Measurements from ENCODE around the gene MEST.

MEST gene

GRCh38 chr7:130483031-130483430 is 8.9 kb upstream of the MEST start:
- H3K4me3 ChIP-seq (ENCODE audit: low read depth in 1 of 2, low read length in 2 of 2): no peak overlapping the region
- no peak overlapping the region for H3K27ac ChIP-seq (ENCODE audit: low read depth, low read length)
- no peaks in the 10 kb centered on the region for H3K9me3 ChIP-seq (ENCODE audit: control insufficient read depth in 1 of 2, low read length in 2 of 2)
- no peak overlapping the region for H3K9ac ChIP-seq (ENCODE audit: low read depth in 1 of 2, low read length in 2 of 2)
- H3K4me1 ChIP-seq (ENCODE audit: control insufficient read depth in 1 of 2, insufficient read depth in 2 of 2, low read length in 2 of 2): peaks cover 10 to 13% of the 10 kb centered on the region in 2 donors
- H3K36me3 ChIP-seq (ENCODE audit: control insufficient read depth in 1 of 2, insufficient read depth in 2 of 2, low read length in 2 of 2): no peaks in the 10 kb centered on the region
- no peaks in the 10 kb centered on the region for H3K27me3 ChIP-seq (ENCODE audit: control insufficient read depth in 1 of 2, insufficient read depth in 2 of 2, low read length in 2 of 2)

- Histone ChIP-seq H3K9me3 (ENCODE audit: control insufficient read depth in 1 of 2, low read length in 2 of 2) (no peaks in the 10 kb centered on the region), H3K9ac (ENCODE audit: low read depth in 1 of 2, low read length in 2 of 2) (peak overlapping the region; percentile 59 to 71), H3K4me3 (ENCODE audit: low read depth in 1 of 2, low read length in 2 of 2) (peak overlapping the region; percentile 77 to 88), H3K36me3 (ENCODE audit: control insufficient read depth in 1 of 2, insufficient read depth in 2 of 2, low read length in 2 of 2) (no peaks in the 10 kb centered on the region), H3K27ac (ENCODE audit: low read depth, low read length) (no peak overlapping the region), H3K27me3 (ENCODE audit: control insufficient read depth in 1 of 2, insufficient read depth in 2 of 2, low read length in 2 of 2) (no peaks in the 10 kb centered on the region), H3K4me1 (ENCODE audit: control insufficient read depth in 1 of 2, insufficient read depth in 2 of 2, low read length in 2 of 2) (peaks cover 13 to 18% of the 10 kb centered on the region in 2 donors)
These were observed 6.2 kb upstream of the MEST start for GRCh38 chr7:130485734-130486113.

GRCh38 chr7:130486114-130486953 is 5.6 kb upstream of the MEST start:
- H3K27me3 ChIP-seq (ENCODE audit: control insufficient read depth in 1 of 2, insufficient read depth in 2 of 2, low read length in 2 of 2): no peaks in the 10 kb centered on the region
- H3K9me3 ChIP-seq (ENCODE audit: control insufficient read depth in 1 of 2, low read length in 2 of 2): no peaks in the 10 kb centered on the region
- peak overlapping the region; percentile 59 to 71 for H3K9ac ChIP-seq (ENCODE audit: low read depth in 1 of 2, low read length in 2 of 2)
- no peaks in the 10 kb centered on the region for H3K36me3 ChIP-seq (ENCODE audit: control insufficient read depth in 1 of 2, insufficient read depth in 2 of 2, low read length in 2 of 2)
- H3K27ac ChIP-seq (ENCODE audit: low read depth, low read length): peak overlapping the region; percentile 58
- peaks cover 17 to 18% of the 10 kb centered on the region in 2 donors for H3K4me1 ChIP-seq (ENCODE audit: control insufficient read depth in 1 of 2, insufficient read depth in 2 of 2, low read length in 2 of 2)
- H3K4me3 ChIP-seq (ENCODE audit: low read depth in 1 of 2, low read length in 2 of 2): peak overlapping the region; percentile 77 to 88

- peak overlapping the region; percentile 77 to 88 for H3K4me3 ChIP-seq (ENCODE audit: low read depth in 1 of 2, low read length in 2 of 2)
- no peaks in the 10 kb centered on the region for H3K36me3 ChIP-seq (ENCODE audit: control insufficient read depth in 1 of 2, insufficient read depth in 2 of 2, low read length in 2 of 2)
- peak overlapping the region; percentile 59 to 71 for H3K9ac ChIP-seq (ENCODE audit: low read depth in 1 of 2, low read length in 2 of 2)
- H3K9me3 ChIP-seq (ENCODE audit: control insufficient read depth in 1 of 2, low read length in 2 of 2): no peaks in the 10 kb centered on the region
- H3K4me1 ChIP-seq (ENCODE audit: control insufficient read depth in 1 of 2, insufficient read depth in 2 of 2, low read length in 2 of 2): peaks cover 18 to 22% of the 10 kb centered on the region in 2 donors
- H3K27ac ChIP-seq (ENCODE audit: low read depth, low read length): peak overlapping the region; percentile 58
- H3K27me3 ChIP-seq (ENCODE audit: control insufficient read depth in 1 of 2, insufficient read depth in 2 of 2, low read length in 2 of 2): no peaks in the 10 kb centered on the region
These were observed 4.9 kb upstream of the MEST start for GRCh38 chr7:130486954-130487436.

- Histone ChIP-seq H3K9ac (ENCODE audit: low read depth in 1 of 2, low read length in 2 of 2) (no peak overlapping the region), H3K4me1 (ENCODE audit: control insufficient read depth in 1 of 2, insufficient read depth in 2 of 2, low read length in 2 of 2) (peaks cover 18 to 22% of the 10 kb centered on the region in 2 donors), H3K27ac (ENCODE audit: low read depth, low read length) (no peak overlapping the region), H3K9me3 (ENCODE audit: control insufficient read depth in 1 of 2, low read length in 2 of 2) (no peaks in the 10 kb centered on the region), H3K36me3 (ENCODE audit: control insufficient read depth in 1 of 2, insufficient read depth in 2 of 2, low read length in 2 of 2) (no peaks in the 10 kb centered on the region), H3K4me3 (ENCODE audit: low read depth in 1 of 2, low read length in 2 of 2) (no peak overlapping the region), H3K27me3 (ENCODE audit: control insufficient read depth in 1 of 2, insufficient read depth in 2 of 2, low read length in 2 of 2) (peaks cover 0 to 4% of the 10 kb centered on the region in 2 donors)
These were observed 3.3 kb upstream of the MEST start for GRCh38 chr7:130488392-130489139.

- Histone ChIP-seq H3K9me3 (ENCODE audit: control insufficient read depth in 1 of 2, low read length in 2 of 2) (no peaks in the 10 kb centered on the region), H3K36me3 (ENCODE audit: control insufficient read depth in 1 of 2, insufficient read depth in 2 of 2, low read length in 2 of 2) (no peaks in the 10 kb centered on the region), H3K9ac (ENCODE audit: low read depth in 1 of 2, low read length in 2 of 2) (no peak overlapping the region), H3K4me3 (ENCODE audit: low read depth in 1 of 2, low read length in 2 of 2) (no peak overlapping the region), H3K27me3 (ENCODE audit: control insufficient read depth in 1 of 2, insufficient read depth in 2 of 2, low read length in 2 of 2) (peaks cover 0 to 4% of the 10 kb centered on the region in 2 donors), H3K4me1 (ENCODE audit: control insufficient read depth in 1 of 2, insufficient read depth in 2 of 2, low read length in 2 of 2) (peaks cover 18 to 22% of the 10 kb centered on the region in 2 donors), H3K27ac (ENCODE audit: low read depth, low read length) (no peak overlapping the region)
These were observed 2.5 kb upstream of the MEST start for GRCh38 chr7:130489140-130489983.

- H3K27ac ChIP-seq (ENCODE audit: low read depth, low read length): no peak overlapping the region
- H3K9me3 ChIP-seq (ENCODE audit: control insufficient read depth in 1 of 2, low read length in 2 of 2): no peaks in the 10 kb centered on the region
- H3K4me1 ChIP-seq (ENCODE audit: control insufficient read depth in 1 of 2, insufficient read depth in 2 of 2, low read length in 2 of 2): peaks cover 18 to 22% of the 10 kb centered on the region in 2 donors
- H3K9ac ChIP-seq (ENCODE audit: low read depth in 1 of 2, low read length in 2 of 2): no peak overlapping the region
- H3K27me3 ChIP-seq (ENCODE audit: control insufficient read depth in 1 of 2, insufficient read depth in 2 of 2, low read length in 2 of 2): peaks cover 0 to 4% of the 10 kb centered on the region in 2 donors
- H3K4me3 ChIP-seq (ENCODE audit: low read depth in 1 of 2, low read length in 2 of 2): no peak overlapping the region
- no peaks in the 10 kb centered on the region for H3K36me3 ChIP-seq (ENCODE audit: control insufficient read depth in 1 of 2, insufficient read depth in 2 of 2, low read length in 2 of 2)
These were observed 1.5 kb upstream of the MEST start for GRCh38 chr7:130490311-130490791.

GRCh38 chr7:130490888-130491804 is 739 bp upstream of the MEST start:
- Histone ChIP-seq H3K9ac (ENCODE audit: low read depth in 1 of 2, low read length in 2 of 2) (no peak overlapping the region), H3K36me3 (ENCODE audit: control insufficient read depth in 1 of 2, insufficient read depth in 2 of 2, low read length in 2 of 2) (peaks cover 0 to under 1% of the 10 kb centered on the region in 2 donors), H3K4me1 (ENCODE audit: control insufficient read depth in 1 of 2, insufficient read depth in 2 of 2, low read length in 2 of 2) (peaks cover 13 to 17% of the 10 kb centered on the region in 2 donors), H3K27ac (ENCODE audit: low read depth, low read length) (no peak overlapping the region), H3K4me3 (ENCODE audit: low read depth in 1 of 2, low read length in 2 of 2) (peak overlapping the region; percentile 57 to 63), H3K9me3 (ENCODE audit: control insufficient read depth in 1 of 2, low read length in 2 of 2) (no peaks in the 10 kb centered on the region), H3K27me3 (ENCODE audit: control insufficient read depth in 1 of 2, insufficient read depth in 2 of 2, low read length in 2 of 2) (peaks cover 0 to 4% of the 10 kb centered on the region in 2 donors)
